OCI-M1 (cell line): Measurements from ENCODE around the gene DLK1.
A peak's percentile ranks its signal among the peaks of the same experiment; 100 is the strongest.

Experiments used
- DNase-seq: peaks from one replicate; lab custom pipeline; 2025; lab: John Stamatoyannopoulos, UW

DLK1 gene

GRCh38 chr14:100726550-100727085 lies at the start of gene DLK1:
TSS of gene DLK1 (plus strand) at chr14:100726892. CDS start at chr14:100727069, 177 bp downstream.
- DNase-seq = no peak

GRCh38 chr14:100677152-100677551 lies 49.5 kb upstream of the DLK1 start:
- DNase-seq = no peak

GRCh38 chr14:100677554-100678468 lies 48.9 kb upstream of the DLK1 start:
- peak; percentile 9 for DNase-seq

GRCh38 chr14:100678469-100678828 lies 48.2 kb upstream of the DLK1 start:
- DNase-seq = no peak

GRCh38 chr14:100679153-100679552 lies 47.5 kb upstream of the DLK1 start:
- no peak for DNase-seq

GRCh38 chr14:100679707-100680438 lies 46.8 kb upstream of the DLK1 start:
- no peak for DNase-seq

- no peak for DNase-seq
Observed at GRCh38 chr14:100680439-100681051, 46.1 kb upstream of the DLK1 start.

- DNase-seq = no peak
Observed at GRCh38 chr14:100681111-100681510, 45.6 kb upstream of the DLK1 start.

- no peak for DNase-seq
Observed at GRCh38 chr14:100682749-100683148, 43.9 kb upstream of the DLK1 start.

- no peak for DNase-seq
Observed at GRCh38 chr14:100683578-100683977, 43.1 kb upstream of the DLK1 start.

- DNase-seq = no peak
Observed at GRCh38 chr14:100684154-100684553, 42.5 kb upstream of the DLK1 start.

- no peak for DNase-seq
Observed at GRCh38 chr14:100684961-100685360, 41.7 kb upstream of the DLK1 start.

- no peak for DNase-seq
Observed at GRCh38 chr14:100686858-100687257, 39.8 kb upstream of the DLK1 start.

- DNase-seq = no peak
Observed at GRCh38 chr14:100687386-100687785, 39.3 kb upstream of the DLK1 start.

GRCh38 chr14:100688051-100688450 lies 38.6 kb upstream of the DLK1 start:
- no peak for DNase-seq

GRCh38 chr14:100688598-100689461 lies 37.9 kb upstream of the DLK1 start:
- DNase-seq = no peak

- no peak for DNase-seq
Observed at GRCh38 chr14:100690672-100691071, 36.0 kb upstream of the DLK1 start.

- no peak for DNase-seq
Observed at GRCh38 chr14:100691395-100692056, 35.2 kb upstream of the DLK1 start.

GRCh38 chr14:100692256-100692655 lies 34.4 kb upstream of the DLK1 start:
- DNase-seq = no peak

GRCh38 chr14:100692859-100693558 lies 33.7 kb upstream of the DLK1 start:
- no peak for DNase-seq
